Stimulated activated naive CD4-positive, alpha-beta T cell treated with Interleukin-2 at 50 U/mL for 16 hours (primary cell): ENCODE results near the gene SPTLC1.

ENCODE experiments used
- DNase-seq: peaks from one replicate; lab custom pipeline; 2025; lab: John Stamatoyannopoulos, UW

Gene SPTLC1

DNA sequence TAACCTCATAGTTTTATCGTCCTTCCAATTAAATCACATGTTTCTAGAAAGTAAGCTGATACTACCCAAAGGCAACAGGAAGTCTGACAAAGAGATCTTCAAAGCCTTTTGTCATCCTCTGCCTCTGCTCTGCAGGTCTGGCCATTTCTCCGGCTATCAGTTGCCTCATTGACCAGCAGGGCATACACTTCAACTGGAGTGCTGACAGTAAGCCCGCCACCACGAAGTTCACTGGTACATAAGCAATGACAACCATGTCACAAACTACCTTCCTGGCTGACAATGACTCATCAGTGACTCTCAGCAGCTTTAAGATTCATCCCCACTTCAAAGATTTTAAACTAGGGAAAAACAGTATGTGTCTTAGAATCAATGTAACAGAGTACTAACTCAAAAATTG lies 20.6 kb downstream of the SPTLC1 start:
- DNase-seq = no peak

DNA sequence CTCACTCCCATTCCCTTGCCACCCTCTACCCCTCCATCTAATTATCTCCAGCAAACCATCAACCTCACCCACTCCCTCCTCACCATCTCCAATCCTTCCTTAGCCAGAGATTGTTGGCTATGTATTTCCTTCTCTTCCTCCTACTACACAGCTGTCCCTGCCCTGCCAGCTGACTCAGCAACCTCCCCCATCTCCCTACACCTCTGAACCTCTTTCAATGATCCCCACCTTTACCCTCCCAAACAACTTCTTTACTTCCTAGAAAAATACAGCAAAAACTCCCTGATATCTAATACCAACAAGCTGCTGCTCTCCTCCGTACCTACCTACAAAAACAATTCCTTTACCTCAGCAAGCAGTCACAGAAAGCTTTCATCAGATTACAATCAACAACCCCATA lies 37.3 kb downstream of the SPTLC1 start:
- DNase-seq = no peak

- no peak for DNase-seq
Measured at GRCh38 chr9:92071634-92072033, 43.6 kb downstream of the SPTLC1 start.

DNA sequence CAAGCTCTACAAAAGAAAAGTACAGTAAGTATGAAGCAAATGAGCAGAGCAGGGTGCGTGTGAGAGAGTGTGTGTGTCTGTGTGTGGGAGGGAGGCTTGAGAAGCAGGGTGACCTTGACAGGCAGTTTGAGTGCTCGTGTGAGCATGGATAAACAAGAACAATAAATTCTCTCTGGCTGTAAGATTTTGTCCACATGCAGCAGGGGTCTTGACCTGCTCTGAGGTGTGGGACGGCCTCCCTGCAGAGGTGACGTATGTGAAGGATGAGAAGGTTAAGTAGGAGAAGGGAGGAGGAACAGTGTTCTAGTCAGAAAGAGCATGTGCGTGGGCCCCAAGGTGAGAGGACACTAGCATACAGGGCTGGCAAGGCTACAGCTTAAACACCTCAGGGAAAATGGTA lies 49.0 kb downstream of the SPTLC1 start:
- DNase-seq = no peak

- DNase-seq = no peak
Measured at GRCh38 chr9:92064711-92065110, 50.5 kb downstream of the SPTLC1 start.

DNA sequence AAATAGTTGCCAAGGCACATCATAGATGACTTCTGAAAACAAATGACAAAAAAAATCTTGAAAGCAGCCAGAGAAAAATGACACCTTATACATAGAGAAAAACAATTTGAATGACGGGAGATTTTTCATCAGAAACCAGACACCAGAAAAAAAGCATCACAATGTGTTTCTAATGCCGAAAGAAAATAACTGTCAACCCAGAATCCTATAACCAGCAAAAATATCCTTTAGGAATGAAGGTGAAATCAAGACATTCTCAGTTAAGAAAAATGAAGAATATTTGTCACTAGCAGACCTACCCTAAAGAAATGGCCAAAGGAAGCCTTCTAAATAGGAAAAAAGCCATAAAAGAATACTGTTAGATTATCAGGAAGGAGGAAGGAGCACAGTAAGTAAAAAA lies 54.0 kb downstream of the SPTLC1 start:
- no peak for DNase-seq

DNA sequence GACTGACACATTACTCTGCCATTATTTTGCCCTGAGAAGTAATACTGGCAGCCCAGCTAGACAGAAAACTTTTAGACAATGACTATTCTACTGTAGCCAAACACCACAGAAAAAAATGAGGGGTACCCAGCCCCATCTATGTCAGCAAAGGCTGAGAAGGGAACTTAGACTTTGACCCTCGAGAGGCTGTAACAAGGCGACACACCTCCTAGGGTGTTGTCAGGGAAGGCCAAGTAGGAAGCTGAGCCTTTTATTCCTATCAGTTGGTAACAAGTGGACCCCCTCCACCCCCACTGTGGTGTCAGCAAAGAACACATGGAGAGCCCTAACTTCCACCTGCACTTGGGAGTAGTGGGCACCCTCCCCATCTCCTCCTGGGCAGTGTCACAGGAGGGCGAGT lies 55.6 kb downstream of the SPTLC1 start:
- no peak for DNase-seq

DNA sequence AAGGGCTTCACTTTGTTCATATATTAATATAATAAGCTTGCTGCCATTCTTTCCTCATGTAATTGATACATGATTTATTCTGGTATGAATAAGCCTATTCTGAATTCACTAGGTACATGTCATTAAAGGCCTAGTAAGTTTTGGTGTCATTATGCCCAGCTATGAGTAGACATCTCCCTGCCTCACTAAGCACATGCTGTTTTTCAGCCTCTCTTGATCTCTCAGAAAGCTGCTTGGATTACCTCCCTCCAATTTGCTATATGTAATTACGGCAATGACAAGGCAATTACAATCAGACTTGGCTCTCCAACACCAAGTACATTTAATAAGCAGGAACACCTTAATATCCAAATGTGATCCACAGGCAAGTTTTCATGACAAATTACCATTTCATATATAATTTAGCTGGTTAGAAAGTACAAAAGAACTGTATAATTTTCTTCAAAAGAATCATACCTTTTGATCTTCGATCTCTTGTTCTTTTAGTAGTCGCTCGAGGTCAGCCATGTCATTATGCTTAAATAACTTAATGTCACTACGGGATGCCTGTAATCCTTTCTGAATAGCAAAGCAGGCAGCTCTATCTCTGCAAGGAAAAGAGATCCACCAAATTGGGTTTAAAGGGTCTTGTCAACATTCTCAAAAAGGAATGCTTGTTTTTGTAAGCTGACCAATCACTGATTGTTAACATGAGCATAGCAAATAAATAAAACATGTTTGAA lies 56.3 kb downstream of the SPTLC1 start:
- no peak for DNase-seq

- DNase-seq = no peak
Measured at GRCh38 chr9:92058026-92058425, 57.2 kb downstream of the SPTLC1 start.

- no peak for DNase-seq
Measured at GRCh38 chr9:92057226-92057625, 58.0 kb downstream of the SPTLC1 start.

DNA sequence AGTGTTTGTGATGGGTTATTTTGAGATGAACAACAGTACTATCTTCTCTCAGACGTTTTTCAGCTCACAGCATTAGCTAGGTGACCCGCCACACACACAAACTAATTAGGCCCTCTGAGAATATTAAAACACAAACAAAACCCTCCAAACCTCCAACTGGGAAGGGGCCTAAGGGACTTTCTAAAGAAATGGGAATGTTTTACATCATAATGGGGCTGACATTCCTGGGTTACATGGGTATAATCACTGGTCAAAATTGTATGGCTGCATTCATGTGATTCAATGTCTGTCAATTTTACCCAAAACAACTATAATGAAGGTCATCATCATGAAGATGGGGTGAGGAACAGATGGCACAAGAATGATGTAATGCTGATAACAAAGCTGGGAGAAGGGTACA lies 59.6 kb downstream of the SPTLC1 start:
- no peak for DNase-seq

DNA sequence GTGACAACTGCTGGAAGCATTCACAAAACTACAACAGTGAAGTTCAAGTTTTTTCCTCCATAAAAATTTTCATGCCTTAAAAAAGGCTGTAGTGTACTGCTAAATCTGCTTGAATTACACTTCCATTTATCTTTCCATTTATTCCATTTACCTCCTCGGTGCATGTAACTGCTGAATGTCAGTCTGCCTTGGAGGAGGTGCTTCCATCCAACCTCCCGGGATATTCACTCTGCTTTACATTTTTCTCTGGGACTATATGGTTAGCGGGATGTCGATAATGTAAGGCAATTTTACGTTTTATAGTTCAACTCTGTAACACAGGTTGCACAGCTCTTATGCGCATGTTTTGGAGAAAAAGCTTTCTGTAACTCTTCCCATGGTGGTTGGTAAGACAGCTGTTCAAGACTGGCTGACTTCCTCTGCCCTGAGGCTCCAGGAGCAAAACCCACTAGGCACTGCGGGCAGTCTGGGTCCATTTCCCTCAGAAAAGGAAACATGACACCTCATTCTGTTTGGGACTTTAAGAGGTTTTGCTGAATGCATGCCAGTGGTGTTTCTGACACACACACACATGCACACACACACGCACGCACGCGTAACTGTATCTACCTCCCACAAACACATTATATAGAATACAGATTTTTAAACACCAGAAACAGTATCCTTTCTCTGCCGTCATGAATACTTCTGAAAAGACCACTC lies 66.1 kb downstream of the SPTLC1 start:
- no peak for DNase-seq

DNA sequence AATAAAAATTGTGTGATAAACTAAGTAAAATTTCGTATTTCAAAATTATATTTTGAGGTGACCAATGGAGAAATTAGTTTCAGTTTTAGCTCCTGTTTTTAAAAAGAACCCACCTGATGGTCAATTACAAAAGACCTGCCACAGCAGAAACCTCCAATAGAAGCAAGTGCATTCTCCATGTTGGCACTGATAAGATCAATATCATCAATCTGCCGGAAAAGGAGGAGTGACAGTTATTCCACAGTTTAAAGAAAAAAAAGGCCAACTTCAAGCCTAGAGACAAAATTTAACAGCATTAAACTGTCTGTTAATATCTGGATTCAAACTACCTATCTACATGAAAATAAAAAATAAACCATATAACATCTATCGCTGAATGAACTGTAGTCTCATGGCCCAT lies 67.7 kb downstream of the SPTLC1 start:
- no peak for DNase-seq

DNA sequence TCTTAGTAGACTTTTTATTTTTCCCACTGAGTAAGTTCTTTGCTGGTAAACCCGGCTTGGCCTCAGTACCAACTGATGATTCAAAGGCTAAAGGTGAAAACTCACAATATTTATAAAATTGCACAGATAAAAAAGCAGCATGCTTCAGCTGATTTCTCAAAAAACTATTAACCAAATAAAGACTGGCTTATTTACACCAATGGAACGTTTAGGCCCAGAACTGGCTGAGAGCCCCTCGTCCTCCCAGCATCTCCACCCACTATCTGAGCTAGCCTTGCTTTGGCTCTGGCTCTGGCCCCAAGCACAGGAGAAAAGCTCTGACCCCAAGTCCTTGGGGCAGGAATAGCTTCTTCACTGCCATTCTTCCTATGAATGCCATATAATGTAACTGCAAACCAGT lies 68.5 kb downstream of the SPTLC1 start:
- DNase-seq = no peak

DNA sequence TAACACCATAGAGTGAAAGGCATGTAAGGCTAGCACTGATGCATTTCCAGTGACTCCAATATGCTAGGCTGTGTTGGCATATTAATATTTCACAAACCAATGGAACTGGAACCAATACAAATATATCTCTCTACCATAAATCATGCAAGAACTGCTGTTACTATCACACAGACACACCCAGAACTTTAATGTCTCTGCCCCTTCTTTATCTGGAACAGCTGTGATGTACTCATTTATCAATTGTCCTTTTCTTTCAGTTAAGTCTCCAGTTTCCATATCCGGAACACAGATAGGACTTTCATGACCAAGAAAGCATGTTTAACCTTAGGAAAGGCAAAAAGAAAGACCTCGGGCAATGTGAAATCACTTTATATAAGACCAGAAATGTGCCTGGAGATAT lies 70.3 kb downstream of the SPTLC1 start:
- DNase-seq = no peak

DNA sequence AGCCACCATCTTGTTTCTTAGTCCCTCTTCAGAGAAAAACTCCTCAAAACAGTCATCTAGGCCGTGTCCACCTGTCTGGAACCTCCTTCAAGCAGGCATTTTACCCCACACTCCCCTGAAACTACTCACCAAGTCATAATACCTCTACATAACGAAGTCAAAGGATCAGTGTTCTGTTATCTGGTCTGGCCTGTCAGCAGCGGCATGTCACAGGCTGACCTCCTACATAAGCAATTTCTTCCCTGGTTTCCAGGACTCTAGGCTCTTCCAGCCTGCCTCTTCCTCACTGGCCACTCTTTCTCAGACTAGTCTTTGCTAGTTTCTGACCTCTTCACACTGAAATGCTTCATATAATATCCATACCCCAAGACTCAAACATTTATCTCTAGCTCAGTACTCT lies 72.2 kb downstream of the SPTLC1 start:
- no peak for DNase-seq

DNA sequence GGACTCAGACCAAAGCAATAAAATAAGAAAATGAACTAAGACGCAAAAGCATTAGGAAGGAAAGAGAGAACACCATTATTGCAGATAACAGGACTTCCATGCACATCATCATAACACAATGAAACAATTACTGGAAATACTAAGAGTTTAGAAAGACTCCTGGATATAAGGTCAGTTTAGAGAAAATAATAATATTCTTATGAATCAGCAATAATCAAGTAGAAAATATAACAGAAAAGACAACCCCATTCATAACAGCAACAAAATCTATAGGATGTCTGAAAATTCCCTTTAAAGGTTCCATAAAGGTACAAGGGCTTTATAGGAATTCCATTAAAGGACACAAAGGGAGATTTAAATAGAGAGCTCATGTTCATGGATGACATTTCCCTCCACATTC lies 73.0 kb downstream of the SPTLC1 start:
- no peak for DNase-seq

DNA sequence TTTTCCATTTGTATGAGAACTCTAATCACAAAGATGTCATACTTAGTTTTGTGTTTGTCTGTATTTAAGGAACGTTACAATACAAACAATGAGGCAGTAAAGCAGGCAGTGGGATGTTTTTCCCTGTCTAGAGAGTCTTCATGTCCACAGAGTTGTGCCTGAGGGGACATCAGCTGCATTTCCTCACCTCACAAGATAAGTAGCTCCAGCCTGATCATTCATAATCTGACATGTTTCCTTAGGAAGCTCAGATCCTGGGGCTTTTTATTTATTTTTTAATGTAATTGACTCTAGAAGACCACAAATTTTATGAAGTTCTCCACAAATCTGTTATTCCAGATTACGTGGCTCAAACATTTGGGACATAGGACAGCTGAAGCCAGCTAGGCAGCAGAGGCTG lies 78.5 kb downstream of the SPTLC1 start:
- no peak for DNase-seq

- no peak for DNase-seq
Measured at GRCh38 chr9:92036411-92036746, 78.8 kb downstream of the SPTLC1 start.

- DNase-seq = no peak
Measured at GRCh38 chr9:92035687-92036410, 79.4 kb downstream of the SPTLC1 start.

GRCh38 chr9:92035146-92035545 lies 80.1 kb downstream of the SPTLC1 start:
- no peak for DNase-seq

DNA sequence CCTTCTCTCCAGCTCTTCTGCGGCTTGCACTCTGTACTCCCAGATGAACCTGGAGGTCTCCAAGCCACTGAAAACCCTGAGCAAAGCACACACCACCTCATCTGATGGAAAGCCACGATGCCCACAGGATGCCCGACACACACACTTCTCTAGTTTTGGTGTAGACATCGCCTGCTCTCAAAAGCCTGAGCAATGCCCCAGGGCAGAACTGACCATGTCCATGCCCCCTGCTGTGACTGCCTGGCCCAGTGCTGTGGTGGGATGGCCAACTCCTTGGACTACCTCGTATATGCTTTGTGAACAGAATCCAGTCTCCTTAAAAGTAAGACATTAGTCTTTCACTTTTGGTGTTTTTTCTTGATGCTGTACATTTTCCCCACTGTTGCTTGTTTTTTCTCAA lies 81.2 kb downstream of the SPTLC1 start:
- no peak for DNase-seq

- DNase-seq = no peak
Measured at GRCh38 chr9:92033307-92033706, 81.9 kb downstream of the SPTLC1 start.
